Upper lobe of right lung (tissue), 1 donor: Measurements from ENCODE around the gene TXNDC5. TPM values are rescaled to one million over a fixed set of nuclear protein-coding genes. Genes with fewer than 3 reads are reported as not detected.
"Not testable (repeated sequence)": the region's sequence is repeated elsewhere in the genome, so short reads cannot be mapped to it uniquely, and the experiment has no call there.

Experiments
- ATAC-seq: fragments of 200-7000 bp; cut with Tn5 transposase; one replicate; pipeline ENCODE4 v1.9.1; 2020; ENCODE audit warnings: mild to moderate bottlenecking, moderate library complexity
- DNase-seq: peaks from one replicate; pipeline ENCODE4 v3.0.0-alpha.2; 2020
- H3K27ac ChIP-seq: fragments of 200-600 bp; one replicate; pipeline ENCODE4 v1.8.0; 2022
- H3K27me3 ChIP-seq: fragments of 200-600 bp; one replicate; pipeline ENCODE4 v1.8.0; 2022; ENCODE audit warnings: mild to moderate bottlenecking
- H3K36me3 ChIP-seq: fragments of 200-600 bp; one replicate; pipeline ENCODE4 v1.8.0; 2022
- H3K4me1 ChIP-seq: fragments of 200-600 bp; one replicate; pipeline ENCODE4 v1.8.0; 2022
- H3K4me3 ChIP-seq: fragments of 200-600 bp; one replicate; pipeline ENCODE4 v1.8.0; 2022; ENCODE audit warnings: mild to moderate bottlenecking
- H3K9me3 ChIP-seq: fragments of 200-600 bp; one replicate; pipeline ENCODE4 v1.8.0; 2022
- CTCF ChIP-seq: fragments of 200-600 bp; IDR thresholded peaks from one replicate; pipeline ENCODE4 v1.8.0; 2022; ENCODE audit warnings: antibody characterized with exemption
- intact Hi-C: fragments of 100-400 bp; cut with DNase I; formaldehyde crosslinking; loops from one replicate; pipeline ENCODE4 v1.11.0; 2022
- total RNA-seq: library from RNA; stranded (reverse); fragmentation: NEBNext Ultra II Directional; extraction: Animal tissue kit (Norgen Biotek cat#: 25700); gene quantifications from one replicate; pipeline ENCODE4 v1.2.1, GENCODE V29; 2021
- donor health status: DM: no; HTN: yes; CAD: no; lungs with severe emphysema.

The TXNDC5 gene
- total RNA-seq, 1 donor from 2014 or later: 107 TPM

DNA sequence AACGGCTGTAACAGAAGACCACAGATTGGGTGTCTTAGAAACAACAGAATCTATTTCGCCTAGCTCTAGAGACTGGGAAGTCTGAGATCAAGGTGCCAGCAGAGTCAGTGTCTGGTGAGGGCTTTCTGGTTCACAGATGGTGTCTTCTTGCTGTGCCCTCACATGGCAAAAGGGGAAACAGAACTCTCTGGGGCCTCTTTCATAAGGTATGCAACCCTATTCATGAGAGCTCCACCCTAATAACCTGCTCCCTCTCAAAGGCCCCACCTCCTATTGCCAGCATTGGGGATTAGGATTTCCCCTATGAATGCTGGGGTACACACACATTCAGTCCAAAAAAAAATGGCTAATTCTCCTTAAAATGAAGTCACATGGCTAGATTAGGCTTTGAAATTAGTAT, 10.0 kb downstream of the TXNDC5 start:
- Histone ChIP-seq H3K27me3 (no peaks in the 10 kb centered on the region), H3K9me3 (no peaks in the 10 kb centered on the region), H3K4me1 (peaks cover 7% of the 10 kb centered on the region), H3K4me3 (no peak overlapping the region), H3K36me3 (peaks cover 86% of the 10 kb centered on the region), H3K27ac (no peak overlapping the region)
- intact Hi-C loops: no loop called here
- TF ChIP-seq CTCF: no peak
- no peak for DNase-seq
- ATAC-seq: no peak

DNA sequence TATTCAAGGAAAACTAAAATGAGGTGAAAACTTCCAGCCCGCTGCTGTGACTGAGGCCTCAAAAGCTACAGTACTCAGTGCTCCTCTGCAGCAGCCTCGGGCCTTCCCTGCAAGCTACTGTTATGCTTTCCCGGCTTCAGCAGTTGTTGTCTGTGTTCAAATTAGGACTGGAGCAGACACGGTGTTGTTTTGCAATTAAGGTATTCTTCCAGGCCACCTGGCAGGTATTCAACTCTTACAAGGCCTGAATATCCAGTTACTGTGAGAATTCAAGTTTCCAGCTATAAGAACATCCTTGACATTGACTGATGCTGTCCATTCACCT, 10.7 kb downstream of the TXNDC5 start:
- Histone ChIP-seq H3K27me3 (no peaks in the 10 kb centered on the region), H3K4me3 (no peak overlapping the region), H3K36me3 (peaks cover 94% of the 10 kb centered on the region), H3K27ac (no peak overlapping the region), H3K9me3 (no peaks in the 10 kb centered on the region), H3K4me1 (peaks cover 2% of the 10 kb centered on the region)
- ATAC-seq (no peak), DNase-seq (no peak)
- intact Hi-C loops: no loop called here
- TF ChIP-seq CTCF: no peak

DNA sequence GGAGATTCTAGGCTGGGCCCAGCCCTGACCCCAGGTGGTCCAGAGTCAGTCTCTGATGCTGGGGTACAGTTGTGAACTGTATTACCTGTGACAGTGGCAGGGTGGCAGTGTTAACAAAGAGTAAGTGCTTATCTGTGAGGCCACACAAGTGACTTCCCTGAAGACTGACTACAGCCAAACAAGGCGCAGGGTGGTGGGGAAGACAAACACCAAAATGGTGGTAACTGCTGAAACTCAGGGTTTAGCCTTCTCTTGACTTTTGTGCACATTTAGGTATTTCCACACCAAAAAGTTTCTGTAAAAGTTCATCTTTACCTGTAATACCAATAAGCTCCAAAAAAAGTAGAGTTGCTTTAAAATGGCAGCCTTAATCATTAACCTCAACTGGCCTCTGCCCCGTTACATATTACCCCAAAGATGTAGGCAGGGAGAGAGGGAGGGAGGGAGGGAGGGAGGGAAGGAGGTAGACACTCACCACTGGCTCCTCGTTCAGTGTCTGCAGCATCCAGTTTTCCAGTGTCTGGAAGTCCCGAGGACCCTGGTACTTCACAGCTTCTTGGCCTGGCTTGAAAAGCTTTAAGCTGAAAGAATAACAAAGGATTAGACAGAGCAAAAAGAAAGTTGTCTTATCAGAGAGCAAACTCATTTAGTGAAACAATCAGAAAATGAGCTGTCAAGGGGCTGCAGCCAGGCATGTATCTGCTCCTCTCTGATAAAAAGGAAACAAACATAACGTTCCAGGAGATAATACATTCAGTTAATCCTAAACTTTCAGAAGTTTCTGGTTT, 11.3 kb downstream of the TXNDC5 start:
- TF ChIP-seq CTCF: peak; percentile 6
- Histone ChIP-seq H3K4me1 (no peaks in the 10 kb centered on the region), H3K27me3 (no peaks in the 10 kb centered on the region), H3K27ac (no peak overlapping the region), H3K9me3 (no peaks in the 10 kb centered on the region), H3K36me3 (peaks cover 96% of the 10 kb centered on the region), H3K4me3 (no peak overlapping the region)
- DNase-seq (no peak), ATAC-seq (no peak)
- intact Hi-C loops: no loop called here

- H3K4me3 ChIP-seq, DNase-seq: not testable (repeated sequence)
These were observed 12.4 kb downstream of the TXNDC5 start for GRCh38 chr6:7898193-7898586.

GRCh38 chr6:7897461-7898192, 13.0 kb downstream of the TXNDC5 start:
- intact Hi-C loops: no loop called here
- Histone ChIP-seq H3K27ac (no peak overlapping the region), H3K4me3 (no peak overlapping the region), H3K27me3 (no peaks in the 10 kb centered on the region), H3K36me3 (peaks cover 96% of the 10 kb centered on the region), H3K9me3 (no peaks in the 10 kb centered on the region), H3K4me1 (no peaks in the 10 kb centered on the region)
- ATAC-seq (no peak), DNase-seq (no peak)
- TF ChIP-seq CTCF: no peak

More at GRCh38 chr6:7898193-7898586, 12.4 kb downstream of the TXNDC5 start:
- H3K36me3 ChIP-seq: peaks cover 96% of the 10 kb centered on the region
- H3K9me3 ChIP-seq, ATAC-seq, H3K27ac ChIP-seq, intact Hi-C loops, H3K27me3 ChIP-seq, H3K4me1 ChIP-seq: not testable (repeated sequence)

GRCh38 chr6:7896465-7896987, 14.1 kb downstream of the TXNDC5 start:
- no peak overlapping the region for H3K4me3 ChIP-seq
- H3K4me1 ChIP-seq: no peaks in the 10 kb centered on the region
- H3K27me3 ChIP-seq: no peaks in the 10 kb centered on the region
- H3K9me3 ChIP-seq: no peaks in the 10 kb centered on the region
- intact Hi-C loops: no loop called here
- DNase-seq (no peak), ATAC-seq (no peak)
- no peak for TF ChIP-seq CTCF
- H3K36me3 ChIP-seq: peaks cover 96% of the 10 kb centered on the region
- no peak overlapping the region for H3K27ac ChIP-seq
